Epithelial cell of proximal tubule (primary cell): Measurements from ENCODE around the gene GRAPL. TPM values are rescaled to one million over a fixed set of nuclear protein-coding genes. Genes with fewer than 3 reads are reported as not detected.
A peak's percentile ranks its signal among the peaks of the same experiment; 100 is the strongest.
"Not testable (repeated sequence)": the region's sequence is repeated elsewhere in the genome, so short reads cannot be mapped to it uniquely, and the experiment has no call there.

Experiments
- DNase-seq: peaks from one replicate; pipeline ENCODE4 v3.0.0-alpha.2; 2011; ENCODE audit warnings: low read depth
- H3K4me3 ChIP-seq: 2 replicates; pipeline ENCODE4 v1.5.1; 2011; ENCODE audit warnings: low read depth, mild to moderate bottlenecking, low read length
- total RNA-seq: library from RNA; depleted of rRNA; stranded (reverse); fragments of >200 nt; gene quantifications from 2 replicates; pipeline ENCODE4 v1.2.3, GENCODE V29; 2015

GRAPL gene
- total RNA-seq, 1 donor from 2014 or later = not detected

DNA sequence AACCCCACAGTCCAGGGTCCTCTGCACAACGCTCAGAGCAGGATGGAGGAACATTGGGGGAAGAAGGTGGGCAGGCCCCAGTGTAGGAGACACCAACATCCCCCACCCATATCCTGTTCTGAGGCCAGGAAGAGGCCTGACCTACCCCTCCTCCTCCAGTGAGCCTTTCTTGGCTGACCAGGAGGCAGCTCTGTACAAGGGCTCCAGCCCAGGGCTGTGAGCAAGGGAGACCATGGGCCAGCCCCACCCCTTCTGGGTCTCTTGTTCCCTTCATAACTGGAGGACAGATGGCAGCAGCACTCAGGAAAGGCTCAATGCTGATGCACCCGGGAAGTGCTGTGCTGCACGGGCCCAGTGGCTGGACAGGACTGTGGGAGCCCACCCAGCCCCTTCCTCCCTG is 47.0 kb downstream of the GRAPL start:
- DNase-seq, H3K4me3 ChIP-seq: not testable (repeated sequence)

- DNase-seq, H3K4me3 ChIP-seq: not testable (repeated sequence)
Observed at GRCh38 chr17:19175410-19175809, 48.0 kb downstream of the GRAPL start.

GRCh38 chr17:19181040-19181875 is 53.9 kb downstream of the GRAPL start:
- not testable (repeated sequence) for DNase-seq, H3K4me3 ChIP-seq

- not testable (repeated sequence) for H3K4me3 ChIP-seq, DNase-seq
Observed at GRCh38 chr17:19187883-19188869, 60.8 kb downstream of the GRAPL start.

DNA sequence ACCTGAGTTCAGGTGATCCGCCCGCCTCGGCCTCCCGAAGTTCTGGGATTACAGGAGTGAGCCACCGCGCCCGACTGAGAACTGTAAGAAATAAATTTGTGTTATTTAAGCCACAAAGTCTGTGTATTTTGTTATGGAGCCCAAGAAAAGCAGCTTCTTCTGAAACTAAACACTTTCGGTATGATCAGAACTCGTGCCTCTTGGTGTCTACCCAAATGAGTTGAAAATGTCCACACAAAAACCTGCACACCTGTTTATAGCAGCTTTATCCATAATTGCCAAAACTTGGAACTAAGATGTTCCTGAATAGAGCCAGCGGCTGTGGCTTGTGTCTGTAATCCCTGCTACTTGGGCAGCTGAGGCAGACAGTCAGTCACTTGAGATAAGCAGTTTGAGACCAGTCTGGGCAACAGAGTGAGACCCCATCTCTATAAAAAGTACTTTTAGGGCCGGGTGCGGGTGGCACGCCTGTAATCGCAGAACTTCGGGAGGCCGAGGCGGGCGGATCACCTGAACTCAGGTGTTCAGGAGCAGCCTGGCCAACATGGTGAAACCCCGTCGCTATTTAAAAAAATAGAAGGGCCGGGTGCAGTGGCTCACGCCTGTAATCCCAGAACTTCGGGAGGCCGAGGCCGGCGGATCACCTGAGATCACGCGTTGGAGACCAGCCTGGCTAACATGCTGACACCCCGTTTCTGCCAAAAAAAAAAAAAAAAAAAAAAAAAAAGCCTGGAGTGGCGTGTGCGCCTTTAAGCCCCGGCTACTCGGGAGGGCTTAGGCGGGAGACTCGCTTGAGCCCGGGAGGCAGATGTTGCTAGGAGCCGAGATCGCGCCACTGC is 61.7 kb downstream of the GRAPL start:
- not testable (repeated sequence) for DNase-seq, H3K4me3 ChIP-seq

DNA sequence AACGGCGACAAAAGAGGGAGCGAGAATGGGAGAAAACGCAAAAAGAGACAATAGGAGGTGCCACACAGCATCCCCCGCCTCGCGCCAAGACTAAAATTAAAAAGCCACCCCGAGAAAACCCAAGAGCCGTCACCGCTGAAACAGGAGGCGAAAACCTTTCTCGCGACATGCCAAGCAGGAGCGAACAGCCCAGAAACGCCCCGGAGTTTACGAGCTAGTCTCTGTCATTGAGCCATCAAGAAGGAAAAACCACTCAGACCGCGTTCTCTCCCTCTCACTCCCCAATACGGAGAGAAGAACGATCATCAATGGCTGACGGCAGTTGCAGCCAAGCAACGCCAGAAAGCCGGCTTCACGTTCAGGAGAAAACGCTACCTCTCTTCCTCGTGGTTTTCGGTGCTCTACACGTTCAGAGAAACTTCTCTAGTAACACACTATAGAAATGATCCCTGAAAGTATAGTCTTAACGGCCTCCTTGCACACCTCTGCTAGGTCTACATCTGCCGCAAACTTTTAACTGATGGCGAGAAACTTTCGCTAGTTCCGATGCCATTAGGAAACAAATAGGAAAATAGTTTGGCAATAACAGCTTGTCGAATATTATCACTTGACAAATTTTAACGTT is 62.5 kb downstream of the GRAPL start:
- not testable (repeated sequence) for H3K4me3 ChIP-seq, DNase-seq

- not testable (repeated sequence) for DNase-seq
- peak overlapping the region; percentile 27 for H3K4me3 ChIP-seq
Observed at GRCh38 chr17:19196382-19197204, 69.2 kb downstream of the GRAPL start.

GRCh38 chr17:19202448-19202847 is 75.1 kb downstream of the GRAPL start:
- not testable (repeated sequence) for H3K4me3 ChIP-seq, DNase-seq

- not testable (repeated sequence) for H3K4me3 ChIP-seq, DNase-seq
Observed at GRCh38 chr17:19203429-19203828, 76.0 kb downstream of the GRAPL start.

Other genes with a start within 250 kb of the GRAPL start
- gene SLC5A10, start 175.4 kb upstream of the GRAPL start, total RNA-seq = not detected in 2 replicates
- gene FAM83G, start 122.8 kb upstream of the GRAPL start, total RNA-seq = 19.3 and 24.7 TPM in 2 replicates
- gene GRAP, start 80.6 kb upstream of the GRAPL start, total RNA-seq = 0.29 TPM in 1 of 2 replicates, not detected in the other
- 14.2 and 26.4 TPM in 2 replicates for gene EPN2, start 109.8 kb downstream of the GRAPL start, total RNA-seq
- 27.3 and 44.2 TPM in 2 replicates for gene B9D1, start 235.1 kb downstream of the GRAPL start, total RNA-seq